Stomach (tissue), 9 donors: ENCODE measurements around the gene RPL29. TPM values are rescaled to one million over a fixed set of nuclear protein-coding genes. Genes with fewer than 3 reads are reported as not detected.

Experiments used
- DNase-seq, 2 donors: peaks; one replicate each; pipeline versions ENCODE4 v3.0.0 to v3.0.0-alpha.2; 2013 to 2019
- H3K27ac ChIP-seq, 5 donors: fragments of 200-600 bp in 4 of 5; sonication (generic) in 4 of 5; one replicate each; pipeline ENCODE4 v1.5.1; 2013 to 2019; ENCODE audit warnings: mild to moderate bottlenecking in 1 of 5, moderate library complexity in 1 of 5
- H3K27me3 ChIP-seq, 3 donors: fragments of 200-600 bp; sonication (generic); one replicate each; pipeline ENCODE4 v1.5.1; 2017 to 2019; ENCODE audit warnings: mixed run types in 1 of 3
- H3K36me3 ChIP-seq, 4 donors: fragments of 200-600 bp; sonication (generic); 1 replicate in 3 of 4; 2 replicates in 1 of 4; pipeline ENCODE4 v1.5.1; 2016 to 2019
- H3K4me1 ChIP-seq, 4 donors: fragments of 200-600 bp; sonication (generic); one replicate each; pipeline ENCODE4 v1.5.1; 2016 to 2019
- H3K4me3 ChIP-seq, 4 donors: fragments of 200-600 bp; sonication (generic) in 3 of 4; one replicate each; pipeline ENCODE4 v1.5.1; 2016 to 2019; ENCODE audit warnings: mild to moderate bottlenecking in 1 of 4
- H3K9me3 ChIP-seq, 4 donors: fragments of 200-600 bp; sonication (generic); one replicate each; pipeline ENCODE4 v1.5.1; 2016 to 2019
- EP300 ChIP-seq: sonication (generic); formaldehyde crosslinking; IDR thresholded peaks from one replicate; pipeline ENCODE4 v1.6.1; 2017; ENCODE audit warnings: antibody characterized with exemption
- POLR2A ChIP-seq, 4 donors: fragments of 450-650 bp; IDR thresholded peaks; one replicate each; pipeline ENCODE4 v1.6.1; 2016; ENCODE audit warnings: antibody characterized with exemption in 4 of 4, control low read depth in 2 of 4, mild to moderate bottlenecking in 1 of 4, moderate library complexity in 1 of 4
- POLR2AphosphoS5 ChIP-seq, 3 donors: sonication (generic); formaldehyde crosslinking; IDR thresholded peaks; one replicate each; pipeline ENCODE4 v1.6.1; 2016; ENCODE audit warnings: antibody characterized with exemption in 3 of 3
- WGBS, 5 donors: extraction: QIAGEN DNeasy Blood & Tissue Kit in 3 of 5; methylation state at CpG; one replicate each; pipeline versions ENCODE4 v1.1.5 to v1.1.7; 2013 to 2018; 5-methylcytosine and 5-hydroxymethylcytosine counted together
- intact Hi-C: fragments of 100-400 bp; cut with DNase I; formaldehyde crosslinking; loops from one replicate; pipeline ENCODE4 v1.15.1; 2023; ENCODE audit warnings: low total_unique reads
- polyA plus RNA-seq, 3 donors: library from polyadenylated mRNA; stranded (reverse); fragments of 200-250 nt; gene quantifications; one replicate each; pipeline ENCODE4 v1.2.3, GENCODE V29; 2013
- total RNA-seq, 5 donors: library from RNA; depleted of rRNA; stranded (reverse); fragments of >200 nt; gene quantifications; one replicate each; pipeline versions ENCODE4 v1.1.0 to v1.2.3, GENCODE V29; 2014 to 2016
- TF ChIP-seq, protein P1 (sequence below), 7 experiments: fragments of 450-650 bp in 4 of 7; fragments of 200-600 bp in 3 of 7; sonication (generic) in 3 of 7; IDR thresholded peaks; one replicate each; pipeline ENCODE4 v1.5.1; 2016 to 2019; ENCODE audit warnings: antibody characterized with exemption in 7 of 7, control low read depth in 2 of 7, mild to moderate bottlenecking in 1 of 7
- donor health status: healthy with polysubstance abuse.
- donor health status: Bipolar disorder and iron deficiency.
- donor health status: healthy.

RPL29 gene
- total and polyA plus RNA-seq, 8 donors = 144 to 3,071 (median 1,266) TPM

DNA sequence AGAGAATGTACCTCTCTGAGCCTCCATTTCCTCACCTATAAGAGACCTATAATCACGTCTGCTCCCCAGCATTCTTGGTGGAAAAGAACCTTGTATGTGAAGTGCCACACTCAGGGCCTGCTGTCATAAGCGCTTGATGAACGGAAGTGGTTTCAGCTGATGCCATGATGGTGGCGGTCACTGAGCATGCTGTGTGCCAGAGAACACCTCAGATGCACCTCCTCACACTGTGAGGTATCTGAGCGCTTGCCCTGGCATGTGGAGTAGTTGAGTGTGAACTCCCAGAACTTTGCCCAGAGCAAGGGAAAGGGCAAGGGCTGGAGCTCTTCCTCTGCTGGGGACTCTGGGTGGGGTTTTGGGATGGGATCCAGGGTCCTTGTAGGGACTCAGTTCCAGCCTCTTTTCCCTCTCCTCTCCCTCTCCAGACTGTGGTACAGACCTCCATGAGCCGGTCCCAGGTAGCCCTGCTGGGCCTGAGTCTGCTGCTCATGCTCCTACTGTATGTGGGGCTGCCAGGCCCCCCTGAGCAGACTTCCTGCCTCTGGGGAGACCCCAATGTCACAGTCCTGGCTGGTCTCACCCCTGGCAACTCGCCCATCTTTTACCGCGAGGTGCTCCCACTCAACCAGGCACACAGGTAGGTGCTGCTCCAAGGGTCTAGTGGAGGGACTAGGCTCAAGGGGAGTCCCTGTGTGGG, 18.1 kb downstream of the RPL29 start:
- H3K27me3 ChIP-seq = no peaks in the 10 kb centered on the region
- peaks cover 29 to 63% (median 41%) of the 10 kb centered on the region in 4 donors for H3K4me1 ChIP-seq
- intact Hi-C loops = no loop called here
- no peak overlapping the region for H3K27ac ChIP-seq
- TF ChIP-seq, protein P1, sequence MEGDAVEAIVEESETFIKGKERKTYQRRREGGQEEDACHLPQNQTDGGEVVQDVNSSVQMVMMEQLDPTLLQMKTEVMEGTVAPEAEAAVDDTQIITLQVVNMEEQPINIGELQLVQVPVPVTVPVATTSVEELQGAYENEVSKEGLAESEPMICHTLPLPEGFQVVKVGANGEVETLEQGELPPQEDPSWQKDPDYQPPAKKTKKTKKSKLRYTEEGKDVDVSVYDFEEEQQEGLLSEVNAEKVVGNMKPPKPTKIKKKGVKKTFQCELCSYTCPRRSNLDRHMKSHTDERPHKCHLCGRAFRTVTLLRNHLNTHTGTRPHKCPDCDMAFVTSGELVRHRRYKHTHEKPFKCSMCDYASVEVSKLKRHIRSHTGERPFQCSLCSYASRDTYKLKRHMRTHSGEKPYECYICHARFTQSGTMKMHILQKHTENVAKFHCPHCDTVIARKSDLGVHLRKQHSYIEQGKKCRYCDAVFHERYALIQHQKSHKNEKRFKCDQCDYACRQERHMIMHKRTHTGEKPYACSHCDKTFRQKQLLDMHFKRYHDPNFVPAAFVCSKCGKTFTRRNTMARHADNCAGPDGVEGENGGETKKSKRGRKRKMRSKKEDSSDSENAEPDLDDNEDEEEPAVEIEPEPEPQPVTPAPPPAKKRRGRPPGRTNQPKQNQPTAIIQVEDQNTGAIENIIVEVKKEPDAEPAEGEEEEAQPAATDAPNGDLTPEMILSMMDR (IDR thresholded peaks at IDR 0.05) = no peak
- no peak for TF ChIP-seq POLR2AphosphoS5 (IDR thresholded peaks at IDR 0.05)
- no peak for TF ChIP-seq EP300
- no peak for TF ChIP-seq POLR2A (IDR thresholded peaks at IDR 0.05)
- 74 to 90% (median 87%) methylated on average over 6 to 9 of the region's 9 CpGs for WGBS, 5 donors
- no peaks in the 10 kb centered on the region for H3K9me3 ChIP-seq
- DNase-seq = no peak
- peaks cover 0 to 9% (median 2%) of the 10 kb centered on the region in 4 donors for H3K36me3 ChIP-seq
- H3K4me3 ChIP-seq = no peak overlapping the region

DNA sequence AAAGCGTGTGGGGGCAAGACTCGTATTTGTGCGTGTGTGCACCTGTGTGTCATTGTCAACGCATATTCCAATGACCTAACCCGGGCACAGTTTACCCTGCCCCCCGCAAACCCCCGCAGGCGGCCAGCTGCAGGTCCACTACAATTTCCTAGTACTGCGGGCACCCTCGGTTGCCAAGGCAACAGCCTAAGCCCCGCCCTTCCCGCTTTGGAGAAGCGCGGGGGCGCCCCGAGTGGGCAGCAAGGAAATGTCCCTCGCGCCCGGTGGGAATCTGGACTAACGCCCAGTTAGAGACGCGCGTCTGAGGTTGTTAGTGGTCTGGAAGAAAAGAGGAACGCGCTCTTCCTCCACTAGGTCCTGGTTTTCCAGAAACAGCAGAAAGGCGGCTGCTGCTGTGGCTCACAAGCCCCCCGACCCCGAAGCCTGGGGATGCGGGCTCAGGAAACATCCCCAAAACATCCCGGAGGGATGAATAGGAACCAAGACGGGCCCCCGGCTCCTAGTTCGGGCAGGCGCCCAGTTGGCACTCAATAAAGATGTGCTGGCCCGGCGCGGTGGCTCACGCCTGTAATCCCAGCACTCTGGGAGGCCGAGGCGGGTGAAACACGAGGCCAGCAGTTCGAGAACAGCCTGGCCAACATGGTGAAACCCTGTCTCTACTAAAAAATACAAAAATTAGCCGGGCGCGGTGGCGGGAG, 19.7 kb downstream of the RPL29 start:
- intact Hi-C loops = no loop called here
- Histone ChIP-seq H3K4me3 (peak overlapping the region; percentile 61 to 75 (median 65)), H3K4me1 (peaks cover 21 to 63% (median 43%) of the 10 kb centered on the region in 4 donors), H3K9me3 (no peaks in the 10 kb centered on the region), H3K27ac (peak overlapping the region; percentile 88 to 97 (median 95)), H3K36me3 (peaks cover 0 to 16% (median 4%) of the 10 kb centered on the region in 4 donors), H3K27me3 (no peaks in the 10 kb centered on the region)
- DNase-seq = peak; percentile 62 to 91
- TF ChIP-seq, protein P1 (IDR thresholded peaks at IDR 0.05) = peak in 1 of 7 experiments; percentile 18
- no peak for TF ChIP-seq EP300
- WGBS, 5 donors = 32 to 50% (median 34%) methylated on average over 27 to 46 of the region's 46 CpGs

DNA sequence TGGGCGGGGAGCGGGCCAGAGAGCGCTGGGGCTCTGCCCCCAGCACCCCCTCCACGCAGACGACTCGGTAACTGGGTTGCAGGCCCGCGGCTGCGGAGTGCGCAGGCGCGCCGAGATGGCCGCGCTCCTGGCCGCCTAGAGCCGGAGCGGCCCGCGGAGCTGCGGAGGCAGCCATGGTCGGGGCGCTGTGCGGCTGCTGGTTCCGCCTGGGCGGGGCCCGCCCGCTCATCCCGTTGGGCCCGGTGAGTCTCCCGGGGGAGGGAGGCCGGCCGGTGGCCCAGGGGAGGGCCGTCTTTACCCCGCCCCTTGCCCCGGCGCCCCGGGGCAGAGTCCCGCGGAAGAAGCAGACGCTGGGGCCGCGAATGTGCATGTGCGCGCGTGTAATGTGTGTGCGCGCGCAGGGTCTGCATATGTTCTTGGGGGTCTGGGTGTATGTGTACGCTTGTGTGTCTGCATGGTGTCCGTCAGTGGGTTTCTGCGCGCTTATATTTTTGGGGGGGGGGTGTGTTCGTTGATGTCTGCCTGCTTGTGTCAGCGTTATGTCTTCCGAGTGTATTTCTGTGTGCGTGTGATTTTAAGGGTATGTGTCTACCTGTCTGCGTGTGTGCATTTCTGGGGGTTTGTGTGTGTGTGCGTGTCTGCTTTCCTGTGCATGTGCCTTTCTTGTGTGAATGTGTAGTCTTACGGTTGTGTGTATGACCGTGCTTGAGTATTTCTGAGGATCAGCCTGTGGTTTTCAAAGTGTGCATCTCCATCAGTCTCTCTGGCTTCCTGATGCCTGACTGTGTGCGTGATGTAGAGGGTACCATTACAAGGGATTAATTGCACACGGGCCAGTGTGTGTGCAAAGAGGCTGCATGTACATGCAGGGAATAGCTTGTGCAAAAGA, 20.5 kb downstream of the RPL29 start, which contains the start of gene ABHD14A:
Gene ABHD14A (plus strand): TSS at position 102 of the 889 bp plus-strand sequence. CDS start 72 bp downstream, at position 174.
- peaks cover 0 to 9% (median 2%) of the 10 kb centered on the region in 4 donors for H3K36me3 ChIP-seq
- peak within 1 kb of the TSS; percentile 88 to 97 (median 95) for H3K27ac ChIP-seq
- intact Hi-C loops = no loop called here
- H3K4me3 ChIP-seq = peak within 1 kb of the TSS; percentile 61 to 75 (median 65)
- TF ChIP-seq POLR2AphosphoS5 (IDR thresholded peaks at IDR 0.05) = peak; percentile 3 to 71 (median 65)
- TF ChIP-seq, protein P1 (IDR thresholded peaks at IDR 0.05) = no peak
- H3K9me3 ChIP-seq = no peaks in the 10 kb centered on the region
- peaks cover 21 to 62% (median 49%) of the 10 kb centered on the region in 4 donors for H3K4me1 ChIP-seq
- H3K27me3 ChIP-seq = no peaks in the 10 kb centered on the region
- 0 to 1% (median 0%) methylated on average over 26 to 63 of the region's 63 CpGs for WGBS, 5 donors
- peak; percentile 78 to 93 for DNase-seq
